Stimulated activated CD4-positive, alpha-beta T cell treated with anti-CD3 and anti-CD28 coated beads, Interleukin-1b, Interleukin-23, amount 100 ng/mL, for 4 hours (primary cell): ENCODE measurements around the gene ARF4.

Experiments
- DNase-seq, 2 donors: peaks; one replicate each; pipeline ENCODE4 v3.0.0-alpha.2; 2020; ENCODE audit warnings: low read depth in 2 of 2

Gene ARF4

GRCh38 chr3:57582474-57583168, 14.5 kb downstream of the ARF4 start:
- no peak for DNase-seq

DNA sequence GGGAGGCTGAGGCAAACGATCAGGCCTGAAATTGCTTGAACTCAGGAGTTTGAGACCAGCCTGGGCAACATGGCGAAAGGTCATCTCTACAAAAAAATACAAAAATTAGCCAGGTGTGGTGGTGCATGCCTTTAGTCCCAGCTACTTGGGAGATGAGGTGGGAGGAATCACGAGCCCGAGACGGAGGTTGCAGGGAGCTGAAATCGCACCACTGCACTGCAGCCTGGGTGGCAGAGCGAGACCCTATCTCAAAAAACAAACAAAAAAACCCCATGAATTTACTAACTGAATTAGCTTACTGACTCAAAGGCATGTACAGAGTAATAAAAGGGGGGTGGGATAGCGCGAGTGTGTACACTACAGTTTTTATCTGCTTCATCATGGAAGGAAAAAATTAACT, 19.3 kb downstream of the ARF4 start:
- no peak for DNase-seq

DNA sequence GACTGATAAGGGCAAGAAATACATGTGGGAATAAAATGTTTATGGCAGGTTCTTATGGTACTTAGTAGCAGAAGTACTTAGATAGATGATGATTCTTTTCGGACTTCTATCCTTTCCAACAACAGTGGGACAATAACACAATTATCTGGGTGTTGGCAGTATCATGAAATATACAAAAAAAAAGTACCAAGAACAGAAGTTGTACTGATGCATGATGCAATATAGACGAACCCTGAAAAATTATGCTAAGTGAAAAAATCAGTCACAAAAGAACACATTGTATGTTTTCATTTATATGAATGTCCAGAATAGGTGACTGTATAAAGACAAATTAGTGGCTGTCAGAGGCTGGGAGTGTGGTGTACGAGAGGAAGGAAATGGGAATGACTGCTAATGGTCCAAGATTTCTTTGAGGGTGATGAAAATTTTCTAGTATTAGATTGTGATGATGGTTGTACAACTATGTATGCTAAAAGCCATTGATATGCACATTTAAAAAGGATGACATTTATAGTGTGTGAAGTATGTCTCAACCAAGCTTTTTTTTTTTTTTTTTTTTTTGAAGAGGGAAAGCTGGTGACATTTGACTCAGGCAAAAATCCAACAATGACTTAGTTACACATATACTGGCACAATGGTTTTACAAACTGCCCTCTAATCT, 21.0 kb downstream of the ARF4 start:
- DNase-seq, result no peak

- DNase-seq, result no peak
These were observed 25.0 kb downstream of the ARF4 start for GRCh38 chr3:57572096-57572495.

DNA sequence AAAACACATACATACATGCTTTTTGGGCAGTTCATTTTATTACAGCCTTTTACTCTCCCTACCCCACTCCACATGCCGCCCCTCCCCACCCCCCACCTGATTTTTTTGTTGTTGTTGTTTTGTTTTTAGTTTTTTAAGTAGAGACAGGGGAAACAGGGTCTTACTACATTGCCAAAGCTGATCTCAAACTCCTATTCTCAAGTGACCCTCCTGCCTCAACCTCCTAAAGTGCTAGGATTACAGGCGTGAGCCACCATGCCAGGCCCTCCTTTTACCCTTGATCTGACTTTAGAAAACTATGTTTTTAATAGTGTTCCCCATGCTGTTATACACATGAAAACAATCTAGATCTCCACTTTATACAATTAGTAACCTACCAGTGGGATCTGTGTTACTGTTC, 26.3 kb downstream of the ARF4 start:
- no peak for DNase-seq

GRCh38 chr3:57569859-57570450, 27.2 kb downstream of the ARF4 start:
- no peak for DNase-seq

DNA sequence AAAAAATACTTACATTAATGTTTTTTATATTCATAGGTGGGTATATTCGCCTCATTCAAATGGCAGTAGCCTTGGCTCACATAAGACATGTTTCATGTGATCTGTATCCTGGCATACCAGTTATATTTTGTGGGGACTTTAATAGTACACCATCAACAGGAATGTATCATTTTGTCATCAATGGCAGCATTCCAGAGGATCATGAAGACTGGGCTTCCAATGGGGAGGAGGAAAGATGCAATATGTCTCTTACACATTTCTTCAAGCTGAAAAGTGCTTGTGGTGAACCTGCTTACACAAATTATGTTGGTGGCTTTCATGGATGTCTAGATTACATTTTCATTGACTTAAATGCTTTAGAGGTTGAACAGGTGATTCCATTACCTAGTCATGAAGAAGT, 37.6 kb downstream of the ARF4 start:
- DNase-seq, result no peak

DNA sequence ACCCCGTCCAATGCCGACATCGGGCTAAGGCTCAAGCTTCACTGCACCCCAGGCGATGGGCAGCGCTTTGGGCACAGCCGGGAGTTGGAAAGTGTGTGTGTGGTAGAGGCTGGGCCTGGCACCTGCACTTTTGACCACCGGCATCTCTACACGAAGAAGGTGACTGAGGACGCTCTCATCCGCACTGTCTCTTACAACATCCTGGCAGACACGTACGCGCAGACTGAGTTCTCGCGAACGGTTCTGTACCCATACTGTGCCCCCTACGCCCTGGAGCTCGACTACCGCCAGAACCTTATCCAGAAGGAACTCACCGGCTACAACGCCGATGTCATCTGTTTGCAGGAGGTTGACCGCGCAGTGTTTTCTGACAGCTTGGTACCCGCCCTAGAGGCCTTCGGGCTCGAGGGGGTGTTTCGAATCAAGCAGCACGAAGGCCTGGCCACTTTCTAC, 40.0 kb downstream of the ARF4 start:
- peak in 1 of 2 donors; percentile 7 for DNase-seq

- peak in 1 of 2 donors; percentile 18 for DNase-seq
These were observed 40.6 kb downstream of the ARF4 start for GRCh38 chr3:57556459-57557084.

GRCh38 chr3:57555738-57556458, 41.2 kb downstream of the ARF4 start, which contains the start of gene PDE12:
PDE12 (plus strand) TSS chr3:57556274; CDS start chr3:57556380, 106 bp downstream.
- peak; percentile 69 to 72 for DNase-seq

- DNase-seq, result no peak
These were observed 41.8 kb downstream of the ARF4 start for GRCh38 chr3:57555306-57555705.

DNA sequence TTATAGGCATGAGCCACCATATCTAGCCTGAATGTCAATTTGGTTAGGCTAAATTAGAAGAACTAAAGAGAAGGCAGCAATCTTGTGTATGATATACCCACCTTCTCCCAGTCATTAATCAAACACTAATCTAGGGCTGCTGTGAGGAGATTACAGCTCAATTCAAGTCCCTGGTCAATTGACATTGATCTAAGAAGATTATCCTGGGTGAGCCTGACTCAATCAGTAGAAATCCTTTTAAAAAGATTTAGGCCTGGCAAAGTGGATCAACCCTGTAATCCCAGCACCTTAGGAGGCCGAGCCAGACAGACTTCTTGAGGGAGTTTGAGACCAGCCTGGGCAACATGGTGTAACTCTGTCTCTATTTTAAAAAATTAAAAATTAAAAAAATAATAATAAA, 50.5 kb downstream of the ARF4 start:
- no peak for DNase-seq

DNA sequence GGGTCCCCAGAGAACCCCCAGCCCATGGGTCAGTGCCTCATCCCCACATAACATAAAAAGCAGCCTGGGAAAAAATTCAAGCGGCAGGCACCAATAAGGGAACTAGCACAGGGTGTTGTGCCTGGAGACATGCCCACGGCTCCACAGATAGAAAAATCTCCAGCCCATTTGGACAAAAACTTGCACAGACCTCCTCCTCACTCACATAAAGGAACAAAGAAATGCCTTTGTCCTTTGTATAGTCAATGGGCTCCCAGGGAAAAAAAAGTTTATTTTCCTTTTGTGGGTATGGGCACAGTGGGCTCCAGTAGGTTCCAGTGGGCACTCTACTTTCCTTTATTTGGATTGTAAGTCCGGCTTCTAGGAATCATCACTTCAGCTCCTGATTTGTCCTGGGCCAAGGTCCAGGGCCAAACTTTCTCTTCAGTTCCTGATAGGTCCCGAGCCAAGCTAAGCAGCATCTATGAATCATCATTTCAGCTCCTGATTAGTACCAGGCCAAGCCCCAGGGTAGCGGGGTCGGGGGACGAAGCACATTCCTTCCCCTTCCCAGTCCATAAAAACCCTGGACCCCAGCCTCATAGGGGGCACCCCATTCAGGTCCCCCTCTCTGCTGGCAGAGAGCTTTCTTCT, 51.4 kb downstream of the ARF4 start:
- DNase-seq, result no peak

- no peak for DNase-seq
These were observed 52.7 kb downstream of the ARF4 start, which contains the start of gene DNAH12 for GRCh38 chr3:57544181-57545125. DNAH12 (minus strand) TSS chr3:57544344; CDS start chr3:57542870, 1,474 bp downstream.

DNA sequence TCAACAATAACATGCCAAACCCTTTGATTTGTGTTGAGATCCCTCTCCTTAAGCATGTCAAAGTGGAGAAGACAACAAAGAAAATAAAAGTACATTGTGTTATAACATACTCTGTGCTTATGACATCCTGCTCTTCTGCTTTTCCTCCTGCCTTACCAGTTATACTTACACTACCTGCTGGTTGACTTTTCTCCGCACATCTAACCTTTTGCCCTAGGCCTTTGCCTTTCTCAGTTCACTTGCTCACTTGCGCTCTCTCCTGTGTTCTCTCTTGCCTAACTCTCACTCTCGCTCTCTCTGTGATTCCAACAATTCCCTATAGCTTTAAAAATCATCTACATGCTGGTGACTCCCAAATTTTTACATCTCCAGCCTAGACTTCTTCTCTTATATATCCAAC, 58.7 kb downstream of the ARF4 start:
- DNase-seq, result no peak

DNA sequence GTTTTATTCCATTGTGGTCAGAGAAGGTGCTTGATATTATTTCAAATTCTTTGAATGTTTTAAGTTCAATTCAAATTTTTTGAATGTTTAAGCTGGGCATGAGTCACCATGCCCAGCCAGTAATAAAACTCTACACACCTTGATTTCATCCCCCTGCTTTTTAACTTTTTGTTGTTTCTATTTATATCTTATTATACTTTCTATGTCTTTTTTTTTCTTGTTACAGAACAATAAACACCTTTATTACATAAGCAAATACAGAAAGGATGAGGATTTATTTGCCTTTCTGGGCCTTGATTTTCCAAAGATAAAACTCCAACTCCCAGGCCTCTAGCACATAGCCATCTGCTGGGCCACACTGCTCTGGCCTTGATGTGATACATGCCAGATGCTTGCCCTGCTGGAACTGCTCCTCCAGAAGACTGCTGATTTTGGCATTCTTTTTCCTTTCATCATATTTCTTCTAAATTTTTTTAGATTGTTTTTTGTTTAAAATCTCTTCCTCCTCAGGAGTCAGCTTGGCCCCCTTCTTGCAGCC, 67.0 kb downstream of the ARF4 start:
- no peak for DNase-seq
